ENCODE data around the gene CCDC63.

Gene CCDC63

DNA sequence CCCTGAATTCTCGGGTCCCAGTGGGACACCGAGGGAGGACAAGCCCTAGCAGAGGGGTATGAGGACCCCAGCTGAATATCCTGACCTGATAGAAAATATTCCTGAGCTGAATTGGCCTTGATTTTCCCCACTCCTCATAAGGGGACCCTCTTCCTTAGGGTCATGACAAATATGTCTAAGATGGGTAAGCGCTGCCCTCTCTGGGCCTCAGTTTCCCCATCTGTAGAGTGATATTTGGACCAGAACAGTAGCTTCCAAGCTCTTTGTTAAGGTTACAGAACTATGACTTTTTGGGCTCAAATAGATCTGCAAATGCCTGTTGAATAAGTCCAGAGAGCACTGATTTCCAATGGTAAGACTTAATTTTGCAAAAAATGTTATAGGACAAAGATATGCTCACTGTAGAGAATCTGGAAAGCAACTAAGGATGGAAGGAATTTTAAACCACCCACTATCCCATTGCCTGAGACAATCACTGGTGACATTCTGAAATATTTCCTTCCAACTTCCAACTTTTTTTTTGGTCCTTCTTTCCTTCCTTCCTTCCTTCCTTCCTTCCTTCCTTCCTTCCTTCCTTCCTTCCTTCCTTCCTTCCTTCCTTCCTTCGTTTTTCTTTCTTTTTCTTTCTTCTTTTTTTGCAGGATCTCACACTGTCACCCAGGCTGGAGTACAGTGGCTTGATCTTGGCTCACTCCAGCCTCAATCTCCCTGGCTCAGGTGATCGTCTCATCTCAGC is 41.6 kb downstream of the CCDC63 start:
- no peak for DNase-seq

DNA sequence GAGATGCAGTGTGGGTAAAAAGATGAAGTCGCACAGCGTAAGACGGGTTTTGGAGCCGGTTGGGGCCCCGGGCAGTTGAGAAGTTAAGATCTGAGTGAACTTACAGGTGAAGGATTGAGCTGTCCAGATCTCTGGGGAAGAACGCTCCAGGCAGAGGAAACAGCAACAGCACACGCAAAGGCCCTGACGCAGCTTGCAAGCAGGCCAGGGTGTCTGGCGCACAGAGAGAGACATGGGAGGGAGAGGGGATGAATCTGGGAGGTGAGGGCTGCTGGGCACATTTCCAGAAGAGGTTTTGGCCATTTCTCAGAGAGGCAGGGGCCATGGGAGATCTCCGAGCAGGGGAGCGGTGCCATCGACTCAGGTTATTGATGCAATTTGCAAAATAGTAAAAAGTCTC is 42.6 kb downstream of the CCDC63 start:
- DNase-seq: no peak

DNA sequence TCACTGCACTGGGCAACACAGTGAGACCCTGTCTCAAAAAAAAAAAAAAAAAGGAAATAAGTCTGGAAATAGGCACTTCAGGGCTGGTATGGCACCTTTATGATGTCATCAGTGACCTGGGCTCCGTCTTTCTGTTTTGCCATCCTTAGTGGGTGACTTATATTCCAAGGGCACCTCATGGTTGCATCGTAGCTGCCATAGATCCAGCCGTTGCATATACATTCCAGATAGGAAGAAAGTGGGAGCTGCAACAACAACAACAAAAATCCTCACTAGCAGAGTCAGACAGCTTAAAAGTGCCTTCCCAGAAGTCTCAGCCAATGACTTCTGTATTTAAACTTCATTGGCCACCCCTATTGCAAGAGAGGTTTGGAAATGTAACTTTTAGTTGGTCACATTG is 47.2 kb downstream of the CCDC63 start:
- DNase-seq: no peak

- DNase-seq: no peak
Observed at GRCh38 chr12:110896559-110896958, 49.8 kb downstream of the CCDC63 start.

DNA sequence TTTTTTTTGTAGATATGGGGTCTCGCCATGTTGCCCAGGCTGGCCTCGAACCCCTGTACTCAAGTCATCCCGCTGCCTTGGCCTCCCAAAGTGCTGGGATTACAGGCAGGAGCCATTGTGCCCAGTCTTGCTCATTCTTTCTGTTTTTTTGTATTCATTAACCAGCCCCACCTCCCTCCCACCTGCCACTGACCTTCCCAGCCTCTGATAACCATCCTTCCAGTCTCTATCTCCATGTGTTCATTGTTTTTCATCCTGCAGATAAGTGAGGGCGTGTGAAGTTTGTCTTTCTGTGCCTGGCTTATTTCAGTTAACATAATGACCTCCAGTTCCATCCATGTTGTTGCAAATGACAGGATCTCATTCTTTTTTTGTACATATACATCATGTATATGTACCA is 54.6 kb downstream of the CCDC63 start:
- no peak for DNase-seq

DNA sequence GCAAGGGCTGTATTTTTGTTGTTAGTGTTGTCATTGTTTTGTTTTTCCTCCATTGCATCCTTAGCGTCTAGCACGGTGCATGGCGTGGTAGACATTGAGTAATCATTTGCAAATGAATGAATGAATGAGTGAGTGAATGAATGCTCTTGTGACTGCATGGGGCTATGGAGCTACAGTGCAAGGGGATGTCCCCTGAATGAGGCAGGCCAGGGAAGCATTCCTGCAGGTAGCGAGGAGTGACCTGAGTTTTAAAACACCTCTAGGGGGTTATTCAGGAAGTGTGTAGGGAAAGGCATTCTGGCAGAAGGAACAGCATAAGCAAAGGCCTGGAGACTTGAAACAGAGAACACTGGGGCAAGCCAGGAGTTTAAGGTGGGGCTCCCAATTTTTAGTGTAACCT is 56.7 kb downstream of the CCDC63 start:
- DNase-seq: no peak

GRCh38 chr12:110906083-110906482 is 59.3 kb downstream of the CCDC63 start:
- DNase-seq: no peak

DNA sequence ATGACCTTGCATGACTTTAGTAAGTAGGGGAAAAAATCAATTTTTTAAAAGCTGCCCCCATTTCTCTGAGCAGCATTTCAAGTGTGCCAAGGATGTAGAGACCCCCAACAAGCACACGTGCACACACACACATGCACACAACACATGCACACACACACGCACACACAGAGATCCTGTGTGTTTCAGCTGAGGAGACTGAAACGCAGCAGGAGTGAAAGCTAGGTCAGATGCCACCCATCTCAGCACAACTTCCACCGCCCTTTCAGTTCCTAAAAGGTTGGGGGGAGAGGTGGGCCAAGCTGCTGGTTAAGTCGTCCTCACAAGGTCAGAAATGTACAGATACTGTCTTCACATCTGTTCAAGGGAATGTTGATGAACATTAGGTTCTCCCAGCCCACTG is 59.7 kb downstream of the CCDC63 start:
- no peak for DNase-seq

GRCh38 chr12:110906985-110907384 is 60.2 kb downstream of the CCDC63 start:
- DNase-seq: no peak

DNA sequence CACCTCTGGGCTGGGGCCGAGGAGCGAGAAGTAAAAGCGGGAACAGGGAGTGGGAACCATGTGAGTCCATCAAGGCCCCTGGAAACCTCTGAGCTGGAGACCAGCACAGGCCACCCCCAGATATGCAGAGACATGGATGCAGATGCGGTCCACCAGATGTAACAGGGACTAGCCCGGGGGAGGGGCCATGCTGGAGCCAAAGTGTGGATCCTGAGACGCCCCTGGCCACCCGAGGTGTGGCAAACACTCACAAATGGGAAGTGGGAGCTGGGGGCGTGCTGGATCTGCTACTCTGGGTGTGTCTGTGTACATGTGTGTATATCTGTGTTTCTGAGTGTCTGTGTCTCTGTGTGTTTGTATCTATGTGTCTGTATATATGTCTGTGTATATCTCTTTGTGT is 60.8 kb downstream of the CCDC63 start:
- no peak for DNase-seq

DNA sequence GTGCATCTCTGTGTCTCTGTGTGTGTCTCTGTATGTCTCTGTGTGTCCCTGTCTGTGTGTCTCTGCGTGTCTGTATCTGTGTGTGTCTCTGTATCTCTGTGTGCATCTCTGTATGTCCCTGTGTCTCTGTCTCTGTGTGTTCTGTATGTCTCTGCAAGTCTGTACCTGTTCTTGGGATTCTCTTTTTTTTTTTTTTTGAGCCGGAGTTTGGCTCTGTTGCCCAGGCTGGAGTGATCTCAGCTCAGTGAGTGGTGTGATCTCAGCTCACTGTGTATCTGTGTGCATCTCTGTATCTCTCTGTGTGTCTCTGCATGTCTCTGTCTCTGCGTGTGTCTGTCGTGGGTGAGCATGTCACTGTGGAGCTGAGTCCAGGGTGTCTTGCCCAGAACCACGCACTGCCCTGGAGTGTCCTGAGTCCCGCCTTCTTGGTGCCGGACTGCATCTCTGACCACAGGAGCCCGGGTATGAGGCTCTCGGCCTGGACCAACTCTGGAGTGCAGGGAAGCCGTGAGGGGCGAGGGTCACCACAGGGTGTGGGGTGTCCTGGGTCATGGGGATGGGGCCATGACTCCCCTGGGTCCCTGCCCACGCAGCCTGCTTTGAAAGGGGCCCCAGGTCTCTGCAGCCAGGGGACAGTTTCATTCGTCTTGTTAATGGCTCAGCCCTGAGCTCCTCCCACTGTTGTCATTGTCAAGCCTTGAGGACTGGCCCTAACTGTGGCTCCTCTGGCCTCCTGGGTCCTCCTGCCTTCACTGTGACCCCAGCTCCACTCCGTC is 61.8 kb downstream of the CCDC63 start:
- no peak for DNase-seq

GRCh38 chr12:110912263-110912662 is 65.5 kb downstream of the CCDC63 start:
- DNase-seq: no peak

GRCh38 chr12:110913119-110914056 is 66.6 kb downstream of the CCDC63 start:
- DNase-seq: no peak

DNA sequence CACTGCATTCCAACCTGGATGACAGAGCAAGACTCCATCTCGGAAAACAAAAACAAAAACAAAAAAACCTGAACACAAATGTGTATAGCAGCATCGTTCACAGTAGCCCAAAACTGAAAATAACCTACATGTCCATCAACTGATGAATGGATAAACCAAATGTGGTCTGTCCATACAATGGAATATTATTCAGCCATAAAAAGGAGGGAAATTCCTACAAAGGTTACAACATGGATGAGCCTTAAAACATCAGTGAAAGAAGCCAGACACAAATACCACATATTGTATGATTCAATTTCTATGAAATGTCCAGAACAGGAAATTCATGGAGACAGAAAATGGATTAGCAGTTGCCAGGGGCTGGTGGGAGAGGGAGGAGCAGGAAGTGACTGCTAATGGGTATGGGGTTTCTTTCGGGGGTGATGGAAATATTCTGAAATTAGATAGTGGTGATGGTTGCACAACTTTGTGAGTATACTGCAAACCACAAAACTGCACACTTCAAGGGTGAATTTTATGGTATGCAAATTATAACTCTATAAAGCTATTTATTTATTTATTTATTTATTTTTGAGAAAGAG is 69.6 kb downstream of the CCDC63 start:
- DNase-seq: no peak

- no peak for DNase-seq
Observed at GRCh38 chr12:110917467-110917866, 70.7 kb downstream of the CCDC63 start.

DNA sequence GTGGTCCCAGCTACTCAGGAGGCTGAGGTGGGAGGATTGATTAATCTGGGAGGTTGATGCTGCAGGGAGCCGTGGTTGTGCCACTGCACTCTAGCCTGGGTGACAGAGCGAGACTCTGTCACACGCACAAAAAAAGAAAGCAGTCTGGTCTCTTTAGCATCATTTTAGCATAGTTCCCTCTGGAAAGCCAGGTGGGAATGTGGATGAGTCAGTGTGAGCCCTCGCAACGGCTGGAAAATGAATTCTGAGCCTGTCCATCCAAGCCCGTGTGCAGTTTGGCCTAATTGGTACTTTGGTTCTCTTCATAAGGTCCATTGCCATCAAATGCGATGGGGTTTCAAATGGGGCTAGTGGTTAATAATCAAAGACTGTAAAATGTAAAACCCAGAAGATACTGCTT is 71.2 kb downstream of the CCDC63 start:
- DNase-seq: no peak

GRCh38 chr12:110919720-110920119 is 72.9 kb downstream of the CCDC63 start:
- no peak for DNase-seq

GRCh38 chr12:110920324-110920910 is 73.6 kb downstream of the CCDC63 start, which contains the start of gene MYL2:
MYL2 (minus strand) TSS chr12:110920579; CDS start chr12:110920529, 50 bp downstream.
- no peak for DNase-seq

GRCh38 chr12:110921262-110921661 is 74.5 kb downstream of the CCDC63 start:
- no peak for DNase-seq

DNA sequence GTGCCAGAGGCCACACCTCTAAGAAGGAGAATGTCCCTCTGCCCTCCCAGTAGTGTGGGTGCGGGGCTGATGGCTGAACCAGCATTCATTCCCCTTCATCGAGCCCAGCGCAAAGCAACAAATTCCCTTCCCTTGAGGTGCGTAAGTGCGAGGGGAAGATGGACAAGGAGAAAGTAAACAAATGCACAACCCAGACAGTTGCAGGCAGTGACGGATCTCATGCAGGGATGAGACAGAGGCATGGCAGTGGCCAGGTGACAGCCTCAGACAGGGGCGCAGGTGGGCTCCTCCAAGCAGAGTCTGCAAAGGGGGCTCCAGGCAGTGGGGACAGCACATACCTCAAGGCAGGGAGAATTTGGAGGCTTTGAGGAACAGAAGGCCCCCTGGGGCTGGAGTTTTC is 75.9 kb downstream of the CCDC63 start:
- no peak for DNase-seq

GRCh38 chr12:110923192-110923591 is 76.4 kb downstream of the CCDC63 start:
- no peak for DNase-seq

- DNase-seq: no peak
Observed at GRCh38 chr12:110923692-110924334, 77.0 kb downstream of the CCDC63 start.

Data from right forelimb (tissue), 1 donor.